Measurements from ENCODE around the gene DDX56.

GRCh38 chr7:44621750-44622103 lies 48.0 kb upstream of the DDX56 start:
- TF ChIP-seq CTCF (IDR thresholded peaks at IDR 0.05; ENCODE audit: low read depth, low read length, poor library complexity, severe bottlenecking) (no peak), EZH2phosphoT487 (IDR thresholded peaks at IDR 0.05; ENCODE audit: borderline replicate concordance, low read length) (no peak)
